ENCODE measurements around the gene FNTB. TPM values are rescaled to one million over a fixed set of nuclear protein-coding genes. Genes with fewer than 3 reads are reported as not detected.
A peak's percentile ranks its signal among the peaks of the same experiment; 100 is the strongest.

The FNTB gene
- total and polyA plus RNA-seq, 12 donors: 14.6 to 20.8 (median 16.5) TPM

GRCh38 chr14:65052832-65053231 lies 66.1 kb downstream of the FNTB start:
- Histone ChIP-seq H3K27me3 (no peaks in the 10 kb centered on the region), H3K36me3 (peaks cover 0 to 52% (median 12%) of the 10 kb centered on the region in 9 donors), H3K27ac (no peak overlapping the region), H3K4me1 (peaks cover 0 to 19% (median 7%) of the 10 kb centered on the region in 9 donors), H3K4me3 (no peak overlapping the region), H3K9me3 (no peaks in the 10 kb centered on the region)
- intact Hi-C loops (cut with DNase I): no loop called here
- ATAC-seq (no peak), DNase-seq (no peak)
- 74 to 78% methylated on average over 4 of the region's 4 CpGs for WGBS, 2 donors
- TF ChIP-seq, protein P1, sequence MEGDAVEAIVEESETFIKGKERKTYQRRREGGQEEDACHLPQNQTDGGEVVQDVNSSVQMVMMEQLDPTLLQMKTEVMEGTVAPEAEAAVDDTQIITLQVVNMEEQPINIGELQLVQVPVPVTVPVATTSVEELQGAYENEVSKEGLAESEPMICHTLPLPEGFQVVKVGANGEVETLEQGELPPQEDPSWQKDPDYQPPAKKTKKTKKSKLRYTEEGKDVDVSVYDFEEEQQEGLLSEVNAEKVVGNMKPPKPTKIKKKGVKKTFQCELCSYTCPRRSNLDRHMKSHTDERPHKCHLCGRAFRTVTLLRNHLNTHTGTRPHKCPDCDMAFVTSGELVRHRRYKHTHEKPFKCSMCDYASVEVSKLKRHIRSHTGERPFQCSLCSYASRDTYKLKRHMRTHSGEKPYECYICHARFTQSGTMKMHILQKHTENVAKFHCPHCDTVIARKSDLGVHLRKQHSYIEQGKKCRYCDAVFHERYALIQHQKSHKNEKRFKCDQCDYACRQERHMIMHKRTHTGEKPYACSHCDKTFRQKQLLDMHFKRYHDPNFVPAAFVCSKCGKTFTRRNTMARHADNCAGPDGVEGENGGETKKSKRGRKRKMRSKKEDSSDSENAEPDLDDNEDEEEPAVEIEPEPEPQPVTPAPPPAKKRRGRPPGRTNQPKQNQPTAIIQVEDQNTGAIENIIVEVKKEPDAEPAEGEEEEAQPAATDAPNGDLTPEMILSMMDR (IDR thresholded peaks at IDR 0.05): no peak

- Histone ChIP-seq H3K36me3 (peaks cover 0 to 57% (median 12%) of the 10 kb centered on the region in 9 donors), H3K27me3 (no peaks in the 10 kb centered on the region), H3K4me1 (peaks cover 0 to 15% (median 7%) of the 10 kb centered on the region in 9 donors), H3K4me3 (no peak overlapping the region), H3K27ac (no peak overlapping the region), H3K9me3 (no peaks in the 10 kb centered on the region)
- 85 to 97% methylated on average over 3 of the region's 3 CpGs for WGBS, 2 donors
- no peak for DNase-seq
- TF ChIP-seq, protein P1 (IDR thresholded peaks at IDR 0.05): no peak
- intact Hi-C loops (cut with DNase I): no loop called here
- ATAC-seq: no peak
Observed at GRCh38 chr14:65053466-65053865, 66.8 kb downstream of the FNTB start.

GRCh38 chr14:65054471-65055085 lies 67.9 kb downstream of the FNTB start:
- Histone ChIP-seq H3K4me1 (peaks cover 0 to 12% (median 7%) of the 10 kb centered on the region in 9 donors), H3K27me3 (no peaks in the 10 kb centered on the region), H3K36me3 (peaks cover 0 to 62% (median 12%) of the 10 kb centered on the region in 9 donors), H3K9me3 (no peaks in the 10 kb centered on the region), H3K27ac (peak overlapping the region in 1 of 10 donors; percentile 58), H3K4me3 (no peak overlapping the region)
- TF ChIP-seq, protein P1 (IDR thresholded peaks at IDR 0.05): no peak
- DNase-seq (peak in 1 of 2 donors; percentile 23), ATAC-seq (peak in 7 of 8 donors; percentile 47 to 63 (median 55))
- 78 to 81% methylated on average over 23 of the region's 23 CpGs for WGBS, 2 donors
- intact Hi-C loops (cut with DNase I): no loop called here

GRCh38 chr14:65057695-65058094 lies 71.0 kb downstream of the FNTB start:
- H3K27ac ChIP-seq: no peak overlapping the region
- ATAC-seq: no peak
- H3K27me3 ChIP-seq: no peaks in the 10 kb centered on the region
- intact Hi-C loops (cut with DNase I): no loop called here
- H3K9me3 ChIP-seq: no peaks in the 10 kb centered on the region
- H3K4me3 ChIP-seq: no peak overlapping the region
- no peak for DNase-seq
- H3K4me1 ChIP-seq: peaks cover 0 to 11% (median 0%) of the 10 kb centered on the region in 9 donors
- TF ChIP-seq, protein P1 (IDR thresholded peaks at IDR 0.05): no peak
- H3K36me3 ChIP-seq: peaks cover 0 to 88% (median 29%) of the 10 kb centered on the region in 9 donors
